Stimulated activated CD8-positive, alpha-beta memory T cell treated with anti-CD3 and anti-CD28 coated beads, Interleukin-7, amount 100 ng/mL, for 4 hours (primary cell): ENCODE measurements around the gene RAP1A.
"Not testable (repeated sequence)": the region's sequence is repeated elsewhere in the genome, so short reads cannot be mapped to it uniquely, and the experiment has no call there.

Experiments
- DNase-seq, 2 donors: peaks; one replicate each; pipeline ENCODE4 v3.0.0-alpha.2; 2020; ENCODE audit warnings: low read depth in 2 of 2

Gene RAP1A

DNA sequence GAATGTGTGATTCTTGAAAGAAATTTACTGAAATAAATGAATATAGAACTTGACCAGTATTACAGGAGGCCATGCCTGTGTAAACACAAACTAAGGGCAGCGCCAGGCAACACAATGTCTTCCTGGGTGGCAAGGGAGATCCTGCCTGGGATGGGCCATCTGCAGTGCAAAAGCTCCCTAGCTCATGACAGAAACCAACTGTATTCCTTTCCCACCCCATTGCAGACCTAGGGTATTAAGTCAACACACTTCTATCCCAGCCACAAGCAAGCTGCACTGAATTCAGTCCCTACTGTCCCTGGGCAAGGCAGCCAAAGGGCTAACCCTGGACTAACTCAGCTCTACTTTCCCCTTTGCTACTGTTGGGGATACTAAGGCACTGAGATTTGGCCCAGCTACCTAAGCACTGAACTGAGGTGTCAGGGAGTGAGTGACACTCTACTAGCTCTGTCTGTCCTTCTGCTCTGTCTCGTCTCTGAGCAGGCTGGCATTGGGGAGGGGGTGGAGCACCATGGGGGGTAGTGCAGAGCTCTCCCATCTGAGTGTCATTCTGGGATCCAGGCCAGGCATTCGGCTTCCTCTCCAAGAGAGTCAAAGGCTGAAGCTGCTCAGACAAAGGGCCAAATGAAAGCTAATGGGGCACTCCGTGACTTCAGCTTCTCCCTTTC, 117.1 kb downstream of the RAP1A start:
- DNase-seq: no peak

DNA sequence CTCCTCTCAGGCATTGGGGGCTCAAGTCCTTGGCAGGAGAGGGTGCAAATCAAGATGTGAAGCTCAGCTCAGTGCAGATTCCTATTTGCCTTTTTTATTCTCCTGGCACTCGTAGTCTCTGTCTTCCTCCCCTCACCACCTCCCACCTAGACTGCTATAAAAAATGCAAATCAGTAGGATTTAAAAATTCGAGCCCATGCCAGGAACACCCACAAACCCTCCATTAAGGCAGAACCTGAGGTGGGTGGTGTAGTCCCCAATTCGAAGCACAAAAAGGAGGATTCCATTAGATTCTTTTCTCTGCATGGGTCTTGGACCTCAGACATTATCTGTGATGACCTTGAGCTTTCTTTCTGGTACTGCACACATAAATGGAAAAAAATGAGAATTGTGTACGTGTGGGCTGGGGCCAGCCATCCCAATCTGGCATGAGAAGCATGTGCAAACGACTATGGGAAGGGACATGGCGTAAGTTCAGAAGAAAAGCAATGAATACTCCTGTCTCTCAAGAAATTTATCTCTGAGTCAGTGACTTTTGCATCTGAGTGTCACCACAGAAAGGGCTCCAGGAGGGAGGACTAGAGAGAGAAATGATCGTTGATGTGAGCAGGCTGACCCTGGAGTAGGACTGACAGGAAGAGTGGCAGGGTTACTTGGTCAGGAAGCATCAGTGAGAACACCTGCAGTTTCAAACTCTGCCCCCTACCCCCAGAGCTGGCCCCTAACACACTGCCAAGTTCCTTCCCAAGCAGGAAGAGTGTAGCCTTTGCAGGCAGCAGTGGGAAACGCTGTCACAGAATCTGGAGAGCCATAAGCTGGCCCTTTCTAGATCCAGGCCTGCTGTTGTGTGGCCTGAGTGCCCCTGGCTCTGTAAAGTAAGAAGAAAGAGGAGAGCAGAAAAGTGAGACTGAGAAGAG, 117.9 kb downstream of the RAP1A start:
- no peak for DNase-seq

GRCh38 chr1:111738133-111738435, 118.5 kb downstream of the RAP1A start:
- no peak for DNase-seq

GRCh38 chr1:111738436-111739193, 119.0 kb downstream of the RAP1A start:
- DNase-seq: peak in 1 of 2 donors; percentile 40

- peak; percentile 36 to 68 for DNase-seq
Measured at GRCh38 chr1:111739194-111739924, 119.8 kb downstream of the RAP1A start, which contains the start of gene INKA2. Gene INKA2, minus strand, starts transcription at chr1:111739395. Its CDS starts 153 bp downstream, at chr1:111739242.

GRCh38 chr1:111739925-111740765, 120.6 kb downstream of the RAP1A start:
- DNase-seq: no peak

GRCh38 chr1:111742292-111742691, 122.7 kb downstream of the RAP1A start:
- not testable (repeated sequence) for DNase-seq

- DNase-seq: no peak
Measured at GRCh38 chr1:111742938-111743549, 123.5 kb downstream of the RAP1A start.

DNA sequence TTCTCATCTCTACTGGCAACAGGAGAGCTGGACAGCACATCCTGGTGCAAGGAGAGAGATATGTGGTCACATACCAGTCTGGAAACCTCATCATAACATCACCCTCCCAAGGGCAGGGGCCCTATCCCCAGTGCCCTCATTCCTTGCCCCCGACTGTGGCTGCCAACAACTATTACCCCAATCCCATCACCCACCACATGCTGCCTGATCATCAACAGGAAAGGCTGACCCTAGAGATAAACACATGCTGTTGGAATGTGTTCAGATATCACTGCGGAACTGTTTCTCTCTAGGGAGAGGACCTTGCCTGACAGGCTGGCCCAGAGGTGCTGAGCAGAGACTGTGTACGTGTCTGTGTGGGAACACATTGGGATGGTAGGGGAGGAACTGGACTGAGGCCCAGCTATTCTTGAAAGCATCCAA, 124.1 kb downstream of the RAP1A start:
- no peak for DNase-seq

GRCh38 chr1:111745675-111746613, 126.4 kb downstream of the RAP1A start:
- no peak for DNase-seq

- DNase-seq: no peak
Measured at GRCh38 chr1:111746614-111746999, 127.0 kb downstream of the RAP1A start.

- DNase-seq: peak; percentile 35 to 54
Measured at GRCh38 chr1:111747282-111747734, 127.7 kb downstream of the RAP1A start.

GRCh38 chr1:111747947-111748346, 128.4 kb downstream of the RAP1A start:
- no peak for DNase-seq

- DNase-seq: no peak
Measured at GRCh38 chr1:111749628-111750027, 130.0 kb downstream of the RAP1A start.

DNA sequence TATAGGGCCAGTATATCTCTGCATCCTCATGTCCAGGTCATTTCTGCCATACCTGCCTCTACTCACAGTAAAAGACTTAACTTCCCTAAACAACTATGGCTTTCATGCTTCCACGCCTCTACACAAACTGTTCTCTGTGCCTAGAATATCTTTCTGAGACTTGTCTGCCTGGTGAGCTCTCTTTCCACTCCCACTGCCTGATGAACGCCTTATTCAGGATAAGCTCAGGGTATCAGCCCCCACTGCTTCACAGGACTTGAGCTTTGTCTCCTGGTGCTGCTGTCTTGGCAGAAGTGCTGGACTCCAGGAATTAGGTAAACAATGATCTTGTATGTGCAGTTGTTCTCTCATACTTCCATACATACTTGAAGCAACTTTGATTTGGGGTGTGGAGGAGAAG, 131.3 kb downstream of the RAP1A start:
- no peak for DNase-seq

GRCh38 chr1:111751906-111752575, 132.5 kb downstream of the RAP1A start:
- DNase-seq: no peak

DNA sequence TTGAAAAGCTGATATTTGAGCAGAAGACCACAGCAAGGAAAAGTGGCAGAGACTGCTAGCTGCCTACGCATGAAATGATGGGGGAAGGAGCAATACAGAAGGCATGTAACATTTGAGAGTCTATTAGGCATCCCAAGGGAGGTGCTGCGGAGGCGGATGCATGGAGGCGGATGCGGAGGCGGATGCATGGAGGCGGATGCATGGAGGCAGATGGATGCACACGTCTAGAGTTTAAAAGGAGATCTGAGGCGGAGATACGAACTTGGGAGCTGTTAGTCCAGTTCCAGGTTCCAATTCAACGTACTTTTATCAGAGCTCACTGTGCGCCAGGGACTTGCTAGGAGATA, 135.4 kb downstream of the RAP1A start:
- peak in 1 of 2 donors; percentile 14 for DNase-seq

- peak; percentile 82 to 91 for DNase-seq
Measured at GRCh38 chr1:111755331-111756123, 135.9 kb downstream of the RAP1A start, which contains the start of gene DDX20. Gene DDX20, plus strand, starts transcription at chr1:111755901. Its CDS starts 24 bp downstream, at chr1:111755925.
